K562 (cell line): Measurements from ENCODE around the gene SLC2A6.

Experiments used
- DDX20 ChIP-seq: fragments of 450-650 bp; IDR thresholded peaks from 2 replicates; pipeline ENCODE4 v1.6.1; 2016; ENCODE audit warnings: missing genetic modification characterization, low read depth, mild to moderate bottlenecking, missing compliant biosample characterization, moderate library complexity
- GATAD2B ChIP-seq: fragments of 450-650 bp; IDR thresholded peaks from 2 replicates; pipeline ENCODE4 v1.6.1; 2017; ENCODE audit warnings: mild to moderate bottlenecking, borderline replicate concordance
- HDAC2 ChIP-seq: fragments of 450-650 bp; IDR thresholded peaks from 2 replicates; pipeline ENCODE4 v1.6.1; 2016; ENCODE audit warnings: mild to moderate bottlenecking
- HDAC8 ChIP-seq: fragments of 450-650 bp; IDR thresholded peaks from 2 replicates; pipeline ENCODE4 v1.6.1; 2016; ENCODE audit warnings: mild to moderate bottlenecking, missing genetic modification characterization, moderate library complexity, missing compliant biosample characterization
- JUND ChIP-seq, 2 experiments: IDR thresholded peaks; 2 replicates in 1 of 2; 3 replicates in 1 of 2; pipeline ENCODE4 v1.6.1; 2011; ENCODE audit warnings: borderline replicate concordance in 2 of 2, low read depth in 2 of 2, low read length in 2 of 2, improper control_type of control experiment in 1 of 2, missing biosample characterization in 1 of 2, missing genetic modification characterization in 1 of 2, missing genetic modification reagents in 1 of 2
- KAT7 ChIP-seq: sonication (generic); formaldehyde crosslinking; IDR thresholded peaks from 2 replicates; pipeline ENCODE4 v1.8.0; 2022; ENCODE audit warnings: missing genetic modification reagents, mild to moderate bottlenecking, borderline replicate concordance
- MBD2 ChIP-seq: sonication (generic); IDR thresholded peaks from 2 replicates; pipeline ENCODE4 v1.6.1; 2016; ENCODE audit warnings: low read depth, borderline replicate concordance
- POLR2A ChIP-seq: fragments of 450-650 bp; conservative IDR thresholded peaks from 2 replicates; pipeline ENCODE4 v1.6.1; 2016
- SRSF9 ChIP-seq: fragments of 200-400 bp; formaldehyde crosslinking; IDR thresholded peaks from 2 replicates; pipeline ENCODE4 v1.6.1; 2017; ENCODE audit warnings: low read depth, low read length, borderline replicate concordance
- TEAD4 ChIP-seq, 2 experiments: sonication (generic) in 1 of 2; formaldehyde crosslinking in 1 of 2; IDR thresholded peaks; 2 replicates each; pipeline versions ENCODE4 v1.6.1 to v1.8.0; 2012 to 2022; ENCODE audit warnings: borderline replicate concordance in 1 of 2, inconsistent platforms in 1 of 2, low read length in 1 of 2, mild to moderate bottlenecking in 1 of 2, missing genetic modification reagents in 1 of 2
- ZBTB11 ChIP-seq, 3 experiments: fragments of 200-800 bp in 1 of 3; fragments of 250-450 bp in 1 of 3; fragments of 450-650 bp in 1 of 3; sonication (Bioruptor Pico) in 1 of 3; sonication (Bioruptor generic) in 1 of 3; formaldehyde crosslinking in 1 of 3; IDR thresholded peaks; 2 replicates each; pipeline versions ENCODE4 v1.6.1 to v1.8.0; 2016 to 2022; ENCODE audit warnings: mild to moderate bottlenecking in 2 of 3, missing genetic modification characterization in 2 of 3, missing compliant biosample characterization in 1 of 3, moderate library complexity in 1 of 3

GRCh38 chr9:133423216-133423615 lies 55.7 kb downstream of the SLC2A6 start:
- no peak for TF ChIP-seq KAT7 (CRISPR knock-in tag)
- TF ChIP-seq HDAC2: no peak
- no peak for TF ChIP-seq JUND (IDR thresholded peaks at IDR 0.05; ENCODE audit: borderline replicate concordance, low read depth, low read length)
- no peak for TF ChIP-seq JUND (tag; IDR thresholded peaks at IDR 0.05; ENCODE audit: borderline replicate concordance, low read depth, low read length)
- no peak for TF ChIP-seq DDX20
- no peak for TF ChIP-seq TEAD4 (IDR thresholded peaks at IDR 0.05; ENCODE audit: low read length)
- TF ChIP-seq TEAD4 (CRISPR knock-in tag; IDR thresholded peaks at IDR 0.05; ENCODE audit: borderline replicate concordance): no peak
- no peak for TF ChIP-seq POLR2A
- no peak for TF ChIP-seq MBD2
- TF ChIP-seq HDAC8 (tag): no peak
- no peak for TF ChIP-seq ZBTB11 (CRISPR knock-in tag; IDR thresholded peaks at IDR 0.05)
- TF ChIP-seq SRSF9: no peak
- no peak for TF ChIP-seq GATAD2B
